ENCODE data around the gene DES. TPM values are rescaled to one million over a fixed set of nuclear protein-coding genes. Genes with fewer than 3 reads are reported as not detected.

The DES gene
- 4.8 TPM for polyA plus RNA-seq (2013, experiment 1 of 2)
- polyA plus RNA-seq (2013, experiment 2 of 2) = 5.1 TPM

- WGBS, 2 experiments (ENCODE audit: insufficient coverage in 2 of 2) = 89 to 94% methylated on average over 76 to 91 of the region's 98 CpGs
- Histone ChIP-seq H3K4me3 (ENCODE audit: extremely low read depth, insufficient read depth, low read length, poor library complexity, severe bottlenecking) (no peak within 1 kb of the TSS), H3K4me1 (ENCODE audit: control insufficient read depth, insufficient read depth, low read length, poor library complexity, severe bottlenecking) (peaks cover 19% of the 10 kb centered on the region), H3K27ac (ENCODE audit: low read depth, low read length, severe bottlenecking) (no peak within 1 kb of the TSS), H3K9me3 (ENCODE audit: control insufficient read depth, low read length) (no peaks in the 10 kb centered on the region), H3K36me3 (ENCODE audit: control insufficient read depth, insufficient read depth, low read length) (no peaks in the 10 kb centered on the region)
Observed at GRCh38 chr2:219418155-219419011, at the start of gene DES. TSS of gene DES (plus strand) at chr2:219418377. CDS start at chr2:219418463, 86 bp downstream.

DNA sequence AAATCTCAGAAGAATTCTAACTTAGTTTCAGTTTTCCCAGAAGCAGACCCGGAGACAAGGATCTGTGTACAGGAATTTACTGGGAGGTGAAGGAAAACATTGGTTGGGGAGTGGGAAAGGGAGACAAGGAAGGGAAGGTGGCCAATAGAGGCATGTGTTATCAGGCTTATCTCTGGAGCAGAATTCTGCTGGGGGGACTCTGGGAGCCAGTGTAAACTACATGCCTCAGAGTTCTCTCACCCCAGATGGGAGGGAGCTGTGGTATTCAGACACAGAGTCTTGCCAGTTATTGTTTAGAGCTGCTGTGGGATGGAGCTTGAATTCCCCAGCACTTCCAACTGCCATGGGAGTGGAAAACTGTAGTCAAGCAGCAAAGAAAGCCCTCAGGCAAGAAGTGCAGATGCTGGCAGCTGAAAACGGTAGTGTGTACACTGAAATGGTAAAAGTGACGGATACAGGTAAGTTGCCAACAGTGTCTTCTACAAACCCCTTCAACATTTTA, 49.4 kb upstream of the DES start:
- peaks cover 2% of the 10 kb centered on the region for H3K36me3 ChIP-seq (ENCODE audit: control insufficient read depth, insufficient read depth, low read length)
- H3K4me1 ChIP-seq (ENCODE audit: control insufficient read depth, insufficient read depth, low read length, poor library complexity, severe bottlenecking) = peaks cover 14% of the 10 kb centered on the region
- H3K27ac ChIP-seq (ENCODE audit: low read depth, low read length, severe bottlenecking) = peak overlapping the region; percentile 78
- no peaks in the 10 kb centered on the region for H3K9me3 ChIP-seq (ENCODE audit: control insufficient read depth, low read length)
- 71 to 80% methylated on average over 1 of the region's 3 CpGs for WGBS, 2 experiments (ENCODE audit: insufficient coverage in 2 of 2)
- no peak overlapping the region for H3K4me3 ChIP-seq (ENCODE audit: extremely low read depth, insufficient read depth, low read length, poor library complexity, severe bottlenecking)

- WGBS, 2 experiments (ENCODE audit: insufficient coverage in 2 of 2) = no CpG with 5 or more reads among the region's 2 CpGs
- Histone ChIP-seq H3K36me3 (ENCODE audit: control insufficient read depth, insufficient read depth, low read length) (peaks cover 10% of the 10 kb centered on the region), H3K9me3 (ENCODE audit: control insufficient read depth, low read length) (no peaks in the 10 kb centered on the region), H3K4me3 (ENCODE audit: extremely low read depth, insufficient read depth, low read length, poor library complexity, severe bottlenecking) (no peak overlapping the region), H3K4me1 (ENCODE audit: control insufficient read depth, insufficient read depth, low read length, poor library complexity, severe bottlenecking) (peaks cover 14% of the 10 kb centered on the region), H3K27ac (ENCODE audit: low read depth, low read length, severe bottlenecking) (peak overlapping the region; percentile 78)
Observed at GRCh38 chr2:219369447-219369861, 48.7 kb upstream of the DES start.

DNA sequence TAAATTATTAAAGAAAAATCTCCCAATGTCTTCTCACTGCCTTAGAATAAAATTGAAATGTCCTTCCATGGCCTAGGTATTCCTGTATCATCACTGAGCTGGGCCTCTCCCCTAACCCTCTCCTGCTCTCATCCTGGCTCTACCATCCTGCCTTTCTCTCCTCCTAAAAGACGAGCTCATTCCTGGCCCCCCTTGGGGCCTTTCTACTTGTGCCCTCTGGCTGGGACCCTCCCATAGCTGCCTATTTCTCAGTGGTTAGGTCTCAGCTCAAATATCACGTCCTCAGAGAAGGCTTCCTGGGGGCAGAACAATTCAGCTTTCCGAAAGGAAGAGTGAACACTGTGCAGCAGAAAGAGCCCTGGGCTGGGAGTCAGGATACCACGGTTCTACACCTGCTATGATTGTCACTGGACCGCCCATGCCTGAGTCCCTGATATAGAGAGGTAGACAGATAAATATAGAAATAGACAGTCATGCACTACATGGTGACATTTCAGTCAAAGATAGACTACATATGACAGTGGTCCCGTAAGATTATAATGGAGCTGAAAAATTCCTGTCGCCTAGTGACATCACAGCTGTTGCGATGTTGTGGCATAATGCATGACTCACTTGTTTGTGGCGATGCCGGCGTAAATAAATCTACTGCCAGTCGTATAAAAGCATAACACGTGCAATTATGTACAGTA, 39.9 kb upstream of the DES start:
- H3K4me1 ChIP-seq (ENCODE audit: control insufficient read depth, insufficient read depth, low read length, poor library complexity, severe bottlenecking) = no peaks in the 10 kb centered on the region

GRCh38 chr2:219380926-219381325, 37.3 kb upstream of the DES start:
- no peak overlapping the region for H3K4me3 ChIP-seq (ENCODE audit: extremely low read depth, insufficient read depth, low read length, poor library complexity, severe bottlenecking)
- no peaks in the 10 kb centered on the region for H3K9me3 ChIP-seq (ENCODE audit: control insufficient read depth, low read length)
- H3K36me3 ChIP-seq (ENCODE audit: control insufficient read depth, insufficient read depth, low read length) = peaks cover 49% of the 10 kb centered on the region
- no peaks in the 10 kb centered on the region for H3K4me1 ChIP-seq (ENCODE audit: control insufficient read depth, insufficient read depth, low read length, poor library complexity, severe bottlenecking)
- no peak overlapping the region for H3K27ac ChIP-seq (ENCODE audit: low read depth, low read length, severe bottlenecking)

More for the DNA sequence above, 39.9 kb upstream of the DES start:
- Histone ChIP-seq H3K4me3 (ENCODE audit: extremely low read depth, insufficient read depth, low read length, poor library complexity, severe bottlenecking) (no peak overlapping the region), H3K27ac (ENCODE audit: low read depth, low read length, severe bottlenecking) (no peak overlapping the region), H3K36me3 (ENCODE audit: control insufficient read depth, insufficient read depth, low read length) (peaks cover 37% of the 10 kb centered on the region), H3K9me3 (ENCODE audit: control insufficient read depth, low read length) (no peaks in the 10 kb centered on the region)
- WGBS, 2 experiments (ENCODE audit: insufficient coverage in 2 of 2) = 78 to 85% methylated on average over 9 to 12 of the region's 13 CpGs

DNA sequence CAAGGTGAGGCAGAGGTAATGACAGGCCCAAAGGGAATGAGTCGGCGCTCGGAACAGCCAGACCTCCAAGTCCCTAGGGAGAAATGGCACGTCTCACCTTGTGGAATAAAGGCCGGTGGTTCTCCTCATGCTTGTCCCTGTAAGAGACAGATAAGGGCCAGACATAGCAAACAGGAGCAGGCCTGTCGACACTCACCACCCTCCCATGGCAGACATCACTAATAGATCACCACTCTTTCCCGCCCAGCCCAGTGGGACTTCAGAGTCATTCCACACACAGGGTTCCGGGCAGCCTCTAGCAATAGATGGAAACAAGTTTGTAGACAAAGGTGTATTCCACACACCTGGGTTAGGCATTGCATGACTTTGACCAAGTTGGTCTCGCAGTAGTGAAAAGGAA, 36.7 kb upstream of the DES start:
- H3K27ac ChIP-seq (ENCODE audit: low read depth, low read length, severe bottlenecking) = no peak overlapping the region
- no peak overlapping the region for H3K4me3 ChIP-seq (ENCODE audit: extremely low read depth, insufficient read depth, low read length, poor library complexity, severe bottlenecking)
- no peaks in the 10 kb centered on the region for H3K4me1 ChIP-seq (ENCODE audit: control insufficient read depth, insufficient read depth, low read length, poor library complexity, severe bottlenecking)
- 94 to 95% methylated on average over 9 of the region's 9 CpGs for WGBS, 2 experiments (ENCODE audit: insufficient coverage in 2 of 2)
- H3K36me3 ChIP-seq (ENCODE audit: control insufficient read depth, insufficient read depth, low read length) = peaks cover 53% of the 10 kb centered on the region
- H3K9me3 ChIP-seq (ENCODE audit: control insufficient read depth, low read length) = no peaks in the 10 kb centered on the region

- H3K27ac ChIP-seq (ENCODE audit: low read depth, low read length, severe bottlenecking) = no peak overlapping the region
- peaks cover 45% of the 10 kb centered on the region for H3K36me3 ChIP-seq (ENCODE audit: control insufficient read depth, insufficient read depth, low read length)
- no peaks in the 10 kb centered on the region for H3K9me3 ChIP-seq (ENCODE audit: control insufficient read depth, low read length)
- 87 to 88% methylated on average over 13 to 14 of the region's 15 CpGs for WGBS, 2 experiments (ENCODE audit: insufficient coverage in 2 of 2)
- H3K4me3 ChIP-seq (ENCODE audit: extremely low read depth, insufficient read depth, low read length, poor library complexity, severe bottlenecking) = no peak overlapping the region
- H3K4me1 ChIP-seq (ENCODE audit: control insufficient read depth, insufficient read depth, low read length, poor library complexity, severe bottlenecking) = peaks cover 3% of the 10 kb centered on the region
Observed at GRCh38 chr2:219384083-219384713, 34.0 kb upstream of the DES start.

DNA sequence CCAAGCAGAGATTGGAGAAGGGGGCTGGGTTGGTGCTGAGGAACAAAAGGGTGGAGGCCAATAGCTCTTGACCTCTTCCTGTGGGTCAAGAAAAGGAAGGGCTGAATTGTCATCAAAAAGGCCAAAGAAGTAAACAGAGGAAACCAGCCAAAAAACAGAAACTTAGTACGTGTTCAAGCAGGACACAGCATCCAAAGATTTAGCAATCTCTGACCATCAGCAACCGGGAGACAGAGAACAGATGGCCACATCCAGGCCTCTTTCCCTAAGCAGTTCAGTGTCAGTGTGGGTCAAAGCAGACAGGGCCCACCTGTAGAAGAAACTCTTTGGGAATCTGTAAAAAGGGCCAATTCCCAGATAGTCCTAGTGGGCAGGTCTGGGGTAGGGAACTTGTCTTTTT, 33.3 kb upstream of the DES start:
- Histone ChIP-seq H3K27ac (ENCODE audit: low read depth, low read length, severe bottlenecking) (no peak overlapping the region), H3K36me3 (ENCODE audit: control insufficient read depth, insufficient read depth, low read length) (peaks cover 45% of the 10 kb centered on the region), H3K9me3 (ENCODE audit: control insufficient read depth, low read length) (no peaks in the 10 kb centered on the region), H3K4me1 (ENCODE audit: control insufficient read depth, insufficient read depth, low read length, poor library complexity, severe bottlenecking) (peaks cover 3% of the 10 kb centered on the region), H3K4me3 (ENCODE audit: extremely low read depth, insufficient read depth, low read length, poor library complexity, severe bottlenecking) (no peak overlapping the region)
- WGBS, 2 experiments (ENCODE audit: insufficient coverage in 2 of 2) = 100% methylated on average over 2 of the region's 2 CpGs

GRCh38 chr2:219385958-219386520, 32.1 kb upstream of the DES start:
- peaks cover 3% of the 10 kb centered on the region for H3K4me1 ChIP-seq (ENCODE audit: control insufficient read depth, insufficient read depth, low read length, poor library complexity, severe bottlenecking)
- H3K27ac ChIP-seq (ENCODE audit: low read depth, low read length, severe bottlenecking) = no peak overlapping the region
- no peaks in the 10 kb centered on the region for H3K9me3 ChIP-seq (ENCODE audit: control insufficient read depth, low read length)
- H3K4me3 ChIP-seq (ENCODE audit: extremely low read depth, insufficient read depth, low read length, poor library complexity, severe bottlenecking) = no peak overlapping the region
- WGBS, 2 experiments (ENCODE audit: insufficient coverage in 2 of 2) = 96 to 99% methylated on average over 12 to 18 of the region's 19 CpGs
- peaks cover 39% of the 10 kb centered on the region for H3K36me3 ChIP-seq (ENCODE audit: control insufficient read depth, insufficient read depth, low read length)

GRCh38 chr2:219386532-219387280, 31.5 kb upstream of the DES start:
- H3K4me1 ChIP-seq (ENCODE audit: control insufficient read depth, insufficient read depth, low read length, poor library complexity, severe bottlenecking) = peaks cover 3% of the 10 kb centered on the region
- peak overlapping the region; percentile 83 for H3K27ac ChIP-seq (ENCODE audit: low read depth, low read length, severe bottlenecking)
- peaks cover 33% of the 10 kb centered on the region for H3K36me3 ChIP-seq (ENCODE audit: control insufficient read depth, insufficient read depth, low read length)
- peak overlapping the region; percentile 80 for H3K4me3 ChIP-seq (ENCODE audit: extremely low read depth, insufficient read depth, low read length, poor library complexity, severe bottlenecking)
- 65 to 74% methylated on average over 5 to 13 of the region's 19 CpGs for WGBS, 2 experiments (ENCODE audit: insufficient coverage in 2 of 2)
- H3K9me3 ChIP-seq (ENCODE audit: control insufficient read depth, low read length) = no peaks in the 10 kb centered on the region
